ENCODE data around the gene NUB1.
A peak's percentile ranks its signal among the peaks of the same experiment; 100 is the strongest.

The NUB1 gene

GRCh38 chr7:151368136-151368571 is 26.5 kb downstream of the NUB1 start:
- no peak overlapping the region for H2BK12ac ChIP-seq (ENCODE audit: low read length)

GRCh38 chr7:151371266-151371665 is 29.7 kb downstream of the NUB1 start:
- no peak overlapping the region for H2BK120ac ChIP-seq (ENCODE audit: low read depth, low read length)
- H3K23ac ChIP-seq (ENCODE audit: low read depth, low read length, poor library complexity), result no peak overlapping the region
- H3K4ac ChIP-seq (ENCODE audit: low read length), result no peak overlapping the region
- H3K9me3 ChIP-seq (replicated peaks in 1 of 2; ENCODE audit: control insufficient read depth in 2 of 2, insufficient read depth in 1 of 2, low read depth in 1 of 2, low read length in 2 of 2), result no peaks in the 10 kb centered on the region
- H3K9ac ChIP-seq (ENCODE audit: low read depth, low read length, poor library complexity), result no peak overlapping the region
- H3K4me2 ChIP-seq (ENCODE audit: insufficient read depth, low read length, poor library complexity, severe bottlenecking), result no peak overlapping the region
- H2AFZ ChIP-seq (ENCODE audit: low read length), result no peak overlapping the region
- H2BK12ac ChIP-seq (ENCODE audit: low read length), result no peak overlapping the region
- H2AK5ac ChIP-seq (ENCODE audit: low read depth, low read length), result no peak overlapping the region
- peaks cover 4 to 5% of the 10 kb centered on the region in 2 donors for H3K4me1 ChIP-seq (ENCODE audit: control insufficient read depth in 2 of 2, insufficient read depth in 1 of 2, low read depth in 1 of 2, low read length in 2 of 2)
- no peak overlapping the region for H4K91ac ChIP-seq (ENCODE audit: low read depth, low read length, poor library complexity)
- H3K14ac ChIP-seq (ENCODE audit: low read length), result no peak overlapping the region
- no peak overlapping the region for H3K27ac ChIP-seq (replicated peaks; ENCODE audit: low read length)
- peaks cover 27 to 55% of the 10 kb centered on the region in 2 donors for H3K36me3 ChIP-seq (replicated peaks in 1 of 2; ENCODE audit: control insufficient read depth in 2 of 2, insufficient read depth in 2 of 2, low read length in 2 of 2)
- no peak for DNase-seq (ENCODE audit: low spot score)
- WGBS, 2 donors (ENCODE audit: extremely low coverage in 2 of 2, insufficient read length in 2 of 2, insufficient replicate concordance in 1 of 2), result no CpG with 5 or more reads among the region's 2 CpGs
- no peak overlapping the region for H4K8ac ChIP-seq (ENCODE audit: low read depth, low read length)
- H3K18ac ChIP-seq (ENCODE audit: low read length), result no peak overlapping the region
- no peak overlapping the region for H2BK5ac ChIP-seq (ENCODE audit: low read length)
- H3K27me3 ChIP-seq (ENCODE audit: control insufficient read depth in 3 of 3, insufficient read depth in 3 of 3, low read depth in 1 of 3, low read length in 3 of 3), result no peaks in the 10 kb centered on the region
- no peak overlapping the region for H3K4me3 ChIP-seq (ENCODE audit: low read length in 2 of 2)
- H2BK15ac ChIP-seq (ENCODE audit: low read length), result no peak overlapping the region
- H3K79me1 ChIP-seq (ENCODE audit: low read depth, low read length), result no peaks in the 10 kb centered on the region

More at GRCh38 chr7:151368136-151368571, 26.5 kb downstream of the NUB1 start:
- Histone ChIP-seq H2BK5ac (ENCODE audit: low read length) (no peak overlapping the region), H3K4ac (ENCODE audit: low read length) (no peak overlapping the region), H4K91ac (ENCODE audit: low read depth, low read length, poor library complexity) (no peak overlapping the region), H3K27ac (replicated peaks; ENCODE audit: low read length) (no peak overlapping the region), H3K23ac (ENCODE audit: low read depth, low read length, poor library complexity) (no peak overlapping the region), H3K4me3 (ENCODE audit: low read length in 2 of 2) (no peak overlapping the region), H4K8ac (ENCODE audit: low read depth, low read length) (no peak overlapping the region), H3K18ac (ENCODE audit: low read length) (no peak overlapping the region), H2AK5ac (ENCODE audit: low read depth, low read length) (no peak overlapping the region), H2BK120ac (ENCODE audit: low read depth, low read length) (no peak overlapping the region), H3K4me2 (ENCODE audit: insufficient read depth, low read length, poor library complexity, severe bottlenecking) (no peak overlapping the region), H3K9ac (ENCODE audit: low read depth, low read length, poor library complexity) (no peak overlapping the region), H3K79me1 (ENCODE audit: low read depth, low read length) (no peaks in the 10 kb centered on the region), H3K27me3 (ENCODE audit: control insufficient read depth in 3 of 3, insufficient read depth in 3 of 3, low read depth in 1 of 3, low read length in 3 of 3) (no peaks in the 10 kb centered on the region), H3K4me1 (ENCODE audit: control insufficient read depth in 2 of 2, insufficient read depth in 1 of 2, low read depth in 1 of 2, low read length in 2 of 2) (peaks cover 4 to 5% of the 10 kb centered on the region in 2 donors), H3K9me3 (replicated peaks in 1 of 2; ENCODE audit: control insufficient read depth in 2 of 2, insufficient read depth in 1 of 2, low read depth in 1 of 2, low read length in 2 of 2) (peaks cover 0 to 3% of the 10 kb centered on the region in 2 donors), H3K36me3 (replicated peaks in 1 of 2; ENCODE audit: control insufficient read depth in 2 of 2, insufficient read depth in 2 of 2, low read length in 2 of 2) (peaks cover 10 to 36% of the 10 kb centered on the region in 2 donors), H3K14ac (ENCODE audit: low read length) (no peak overlapping the region), H2AFZ (ENCODE audit: low read length) (no peak overlapping the region), H2BK15ac (ENCODE audit: low read length) (no peak overlapping the region)
- DNase-seq (ENCODE audit: low spot score), result peak; percentile 75
- no CpG with 5 or more reads among the region's 11 CpGs for WGBS, 2 donors (ENCODE audit: extremely low coverage in 2 of 2, insufficient read length in 2 of 2, insufficient replicate concordance in 1 of 2)

GRCh38 chr7:151372612-151373265 is 31.1 kb downstream of the NUB1 start:
- no peak for DNase-seq (ENCODE audit: low spot score)

GRCh38 chr7:151373599-151373998 is 32.0 kb downstream of the NUB1 start:
- Histone ChIP-seq H3K4ac (ENCODE audit: low read length) (no peak overlapping the region), H3K79me1 (ENCODE audit: low read depth, low read length) (peaks cover 2% of the 10 kb centered on the region), H3K27ac (replicated peaks; ENCODE audit: low read length) (no peak overlapping the region), H2BK120ac (ENCODE audit: low read depth, low read length) (no peak overlapping the region), H2AFZ (ENCODE audit: low read length) (no peak overlapping the region), H3K9ac (ENCODE audit: low read depth, low read length, poor library complexity) (no peak overlapping the region), H4K8ac (ENCODE audit: low read depth, low read length) (no peak overlapping the region), H3K4me3 (ENCODE audit: low read length in 2 of 2) (no peak overlapping the region), H3K14ac (ENCODE audit: low read length) (no peak overlapping the region), H2BK12ac (ENCODE audit: low read length) (no peak overlapping the region), H2BK5ac (ENCODE audit: low read length) (no peak overlapping the region), H4K91ac (ENCODE audit: low read depth, low read length, poor library complexity) (no peak overlapping the region), H3K23ac (ENCODE audit: low read depth, low read length, poor library complexity) (peak overlapping the region; percentile 83), H3K27me3 (ENCODE audit: control insufficient read depth in 3 of 3, insufficient read depth in 3 of 3, low read depth in 1 of 3, low read length in 3 of 3) (no peaks in the 10 kb centered on the region), H3K4me2 (ENCODE audit: insufficient read depth, low read length, poor library complexity, severe bottlenecking) (no peak overlapping the region), H2AK5ac (ENCODE audit: low read depth, low read length) (no peak overlapping the region), H3K9me3 (replicated peaks in 1 of 2; ENCODE audit: control insufficient read depth in 2 of 2, insufficient read depth in 1 of 2, low read depth in 1 of 2, low read length in 2 of 2) (no peaks in the 10 kb centered on the region), H3K4me1 (ENCODE audit: control insufficient read depth in 2 of 2, insufficient read depth in 1 of 2, low read depth in 1 of 2, low read length in 2 of 2) (peaks cover 4 to 5% of the 10 kb centered on the region in 2 donors), H3K18ac (ENCODE audit: low read length) (no peak overlapping the region), H2BK15ac (ENCODE audit: low read length) (no peak overlapping the region), H3K36me3 (replicated peaks in 1 of 2; ENCODE audit: control insufficient read depth in 2 of 2, insufficient read depth in 2 of 2, low read length in 2 of 2) (peaks cover 38 to 70% of the 10 kb centered on the region in 2 donors)
- DNase-seq (ENCODE audit: low spot score), result no peak
- no CpG with 5 or more reads among the region's 13 CpGs for WGBS, 2 donors (ENCODE audit: extremely low coverage in 2 of 2, insufficient read length in 2 of 2, insufficient replicate concordance in 1 of 2)

More at GRCh38 chr7:151372612-151373265, 31.1 kb downstream of the NUB1 start:
- Histone ChIP-seq H3K23ac (ENCODE audit: low read depth, low read length, poor library complexity) (peak overlapping the region; percentile 81), H4K8ac (ENCODE audit: low read depth, low read length) (no peak overlapping the region), H4K91ac (ENCODE audit: low read depth, low read length, poor library complexity) (no peak overlapping the region), H2BK120ac (ENCODE audit: low read depth, low read length) (no peak overlapping the region), H2BK5ac (ENCODE audit: low read length) (no peak overlapping the region), H3K4me3 (ENCODE audit: low read length in 2 of 2) (no peak overlapping the region), H3K79me1 (ENCODE audit: low read depth, low read length) (peaks cover 2% of the 10 kb centered on the region), H3K27ac (replicated peaks; ENCODE audit: low read length) (no peak overlapping the region), H3K9ac (ENCODE audit: low read depth, low read length, poor library complexity) (no peak overlapping the region), H2BK15ac (ENCODE audit: low read length) (no peak overlapping the region), H3K14ac (ENCODE audit: low read length) (no peak overlapping the region), H3K9me3 (replicated peaks in 1 of 2; ENCODE audit: control insufficient read depth in 2 of 2, insufficient read depth in 1 of 2, low read depth in 1 of 2, low read length in 2 of 2) (no peaks in the 10 kb centered on the region), H3K4me1 (ENCODE audit: control insufficient read depth in 2 of 2, insufficient read depth in 1 of 2, low read depth in 1 of 2, low read length in 2 of 2) (peaks cover 4 to 5% of the 10 kb centered on the region in 2 donors), H2BK12ac (ENCODE audit: low read length) (no peak overlapping the region), H3K18ac (ENCODE audit: low read length) (peak overlapping the region; percentile 36), H3K4ac (ENCODE audit: low read length) (no peak overlapping the region), H2AFZ (ENCODE audit: low read length) (no peak overlapping the region), H3K4me2 (ENCODE audit: insufficient read depth, low read length, poor library complexity, severe bottlenecking) (no peak overlapping the region), H2AK5ac (ENCODE audit: low read depth, low read length) (no peak overlapping the region), H3K27me3 (ENCODE audit: control insufficient read depth in 3 of 3, insufficient read depth in 3 of 3, low read depth in 1 of 3, low read length in 3 of 3) (no peaks in the 10 kb centered on the region), H3K36me3 (replicated peaks in 1 of 2; ENCODE audit: control insufficient read depth in 2 of 2, insufficient read depth in 2 of 2, low read length in 2 of 2) (peaks cover 35 to 69% of the 10 kb centered on the region in 2 donors)
- WGBS, 2 donors (ENCODE audit: extremely low coverage in 2 of 2, insufficient read length in 2 of 2, insufficient replicate concordance in 1 of 2), result no CpG with 5 or more reads among the region's 10 CpGs

All from neuronal stem cell (in vitro differentiated cells).